HG02623 (cell line): ENCODE data around the gene CPLX4.
"Not testable (repeated sequence)": the region's sequence is repeated elsewhere in the genome, so short reads cannot be mapped to it uniquely, and the experiment has no call there.

Source experiments
- ATAC-seq: cut with Tn5 transposase; IDR thresholded peaks from one replicate; pipeline ENCODE4 v1.9.1; 2021; ENCODE audit warnings: moderate library complexity; ENCODE audit not compliant: unreplicated experiment

CPLX4 gene

GRCh38 chr18:59271606-59272220 lies 46.7 kb downstream of the CPLX4 start:
- ATAC-seq: no peak

GRCh38 chr18:59270689-59271257 lies 47.7 kb downstream of the CPLX4 start:
- ATAC-seq: no peak

GRCh38 chr18:59269563-59270119 lies 48.8 kb downstream of the CPLX4 start:
- no peak for ATAC-seq

GRCh38 chr18:59268721-59269562 lies 49.5 kb downstream of the CPLX4 start:
- ATAC-seq: no peak

GRCh38 chr18:59268127-59268720 lies 50.2 kb downstream of the CPLX4 start:
- no peak for ATAC-seq

- no peak for ATAC-seq
Observed at GRCh38 chr18:59267503-59268126, 50.8 kb downstream of the CPLX4 start.

- no peak for ATAC-seq
Observed at GRCh38 chr18:59266886-59267502, 51.5 kb downstream of the CPLX4 start.

- ATAC-seq: no peak
Observed at GRCh38 chr18:59266459-59266858, 52.0 kb downstream of the CPLX4 start.

- ATAC-seq: no peak
Observed at GRCh38 chr18:59265974-59266369, 52.5 kb downstream of the CPLX4 start.

- no peak for ATAC-seq
Observed at GRCh38 chr18:59265246-59265973, 53.0 kb downstream of the CPLX4 start.

- ATAC-seq: no peak
Observed at GRCh38 chr18:59264651-59265245, 53.7 kb downstream of the CPLX4 start.

GRCh38 chr18:59264121-59264571 lies 54.3 kb downstream of the CPLX4 start:
- no peak for ATAC-seq

GRCh38 chr18:59263661-59264060 lies 54.8 kb downstream of the CPLX4 start:
- no peak for ATAC-seq

- not testable (repeated sequence) for ATAC-seq
Observed at GRCh38 chr18:59262243-59262642, 56.2 kb downstream of the CPLX4 start.

GRCh38 chr18:59261842-59262241 lies 56.6 kb downstream of the CPLX4 start:
- ATAC-seq: not testable (repeated sequence)

- not testable (repeated sequence) for ATAC-seq
Observed at GRCh38 chr18:59255491-59255890, 63.0 kb downstream of the CPLX4 start.

GRCh38 chr18:59249199-59249774 lies 69.2 kb downstream of the CPLX4 start:
- no peak for ATAC-seq

- no peak for ATAC-seq
Observed at GRCh38 chr18:59246796-59247195, 71.7 kb downstream of the CPLX4 start.
